SH-SY5Y (cell line): Measurements from ENCODE around the gene STAB2.

Source experiments
- GATA2 ChIP-seq: IDR thresholded peaks from 2 replicates; pipeline ENCODE4 v1.6.1; 2011; ENCODE audit warnings: mild to moderate bottlenecking, low read depth, low read length
- GATA3 ChIP-seq: IDR thresholded peaks from 2 replicates; pipeline ENCODE4 v1.6.1; 2011; ENCODE audit warnings: low read depth, mild to moderate bottlenecking, low read length, moderate library complexity

DNA sequence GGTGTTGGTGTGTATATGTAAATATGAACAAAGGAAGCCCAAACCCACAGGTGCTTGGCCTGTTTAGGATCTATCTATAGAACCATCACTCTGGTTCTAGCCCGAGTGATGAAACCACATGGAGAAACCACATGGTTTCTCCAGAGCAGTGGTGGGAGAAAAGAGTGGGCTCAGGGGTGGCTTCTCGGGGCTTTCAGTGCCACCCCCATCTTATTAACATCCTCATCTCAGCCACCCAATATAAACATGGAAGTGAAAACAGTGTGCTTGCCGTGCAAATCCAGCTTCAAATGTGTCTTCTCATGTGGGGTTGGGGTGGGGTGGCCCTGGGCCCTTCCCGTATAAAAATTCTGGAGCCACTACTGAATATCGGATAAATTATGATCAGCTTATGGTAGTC is 109.0 kb downstream of the STAB2 start:
- TF ChIP-seq GATA2 (no peak), GATA3 (no peak)
